ENCODE measurements around the gene CDKAL1. TPM values are rescaled to one million over a fixed set of nuclear protein-coding genes. Genes with fewer than 3 reads are reported as not detected.

Gene CDKAL1
- total RNA-seq, 1 experiment from 2014 or later: 14.5 TPM

- DNase-seq (ENCODE audit: low spot score): no peak
Measured at GRCh38 chr6:20554326-20554725, 20.1 kb downstream of the CDKAL1 start.

- no peak for DNase-seq (ENCODE audit: low spot score)
Measured at GRCh38 chr6:20554817-20555216, 20.6 kb downstream of the CDKAL1 start.

- DNase-seq (ENCODE audit: low spot score): no peak
Measured at GRCh38 chr6:20559924-20560551, 25.8 kb downstream of the CDKAL1 start.

- DNase-seq (ENCODE audit: low spot score): no peak
Measured at GRCh38 chr6:20563377-20563776, 29.1 kb downstream of the CDKAL1 start.

GRCh38 chr6:20564269-20564668 lies 30.0 kb downstream of the CDKAL1 start:
- no peak for DNase-seq (ENCODE audit: low spot score)

GRCh38 chr6:20564777-20565176 lies 30.5 kb downstream of the CDKAL1 start:
- DNase-seq (ENCODE audit: low spot score): peak; percentile 34

GRCh38 chr6:20565342-20565741 lies 31.1 kb downstream of the CDKAL1 start:
- DNase-seq (ENCODE audit: low spot score): no peak

GRCh38 chr6:20566109-20566508 lies 31.9 kb downstream of the CDKAL1 start:
- DNase-seq (ENCODE audit: low spot score): no peak

- DNase-seq (ENCODE audit: low spot score): no peak
Measured at GRCh38 chr6:20569000-20569610, 34.8 kb downstream of the CDKAL1 start.

GRCh38 chr6:20571261-20571660 lies 37.0 kb downstream of the CDKAL1 start:
- no peak for DNase-seq (ENCODE audit: low spot score)

- no peak for DNase-seq (ENCODE audit: low spot score)
Measured at GRCh38 chr6:20572288-20572687, 38.0 kb downstream of the CDKAL1 start.

GRCh38 chr6:20572940-20573339 lies 38.7 kb downstream of the CDKAL1 start:
- DNase-seq (ENCODE audit: low spot score): peak; percentile 16

- DNase-seq (ENCODE audit: low spot score): no peak
Measured at GRCh38 chr6:20574355-20574754, 40.1 kb downstream of the CDKAL1 start.

- DNase-seq (ENCODE audit: low spot score): no peak
Measured at GRCh38 chr6:20575125-20575524, 40.9 kb downstream of the CDKAL1 start.

GRCh38 chr6:20575704-20576451 lies 41.6 kb downstream of the CDKAL1 start:
- no peak for DNase-seq (ENCODE audit: low spot score)

GRCh38 chr6:20577173-20577688 lies 43.0 kb downstream of the CDKAL1 start:
- DNase-seq (ENCODE audit: low spot score): no peak

GRCh38 chr6:20581070-20581469 lies 46.8 kb downstream of the CDKAL1 start:
- DNase-seq (ENCODE audit: low spot score): no peak

- DNase-seq (ENCODE audit: low spot score): no peak
Measured at GRCh38 chr6:20582586-20583443, 48.6 kb downstream of the CDKAL1 start.

- DNase-seq (ENCODE audit: low spot score): no peak
Measured at GRCh38 chr6:20583444-20583800, 49.2 kb downstream of the CDKAL1 start.

- DNase-seq (ENCODE audit: low spot score): no peak
Measured at GRCh38 chr6:20584100-20584731, 50.0 kb downstream of the CDKAL1 start.

- no peak for DNase-seq (ENCODE audit: low spot score)
Measured at GRCh38 chr6:20589266-20589665, 55.0 kb downstream of the CDKAL1 start.
